Hematopoietic multipotent progenitor cell treated with erythropoietin and hydrocortisone succinate and interleukin-3 and kit ligand, for 4 days (in vitro differentiated cells): ENCODE measurements around the gene RGS16.

ENCODE experiments used
- DNase-seq: peaks from one replicate; pipeline ENCODE4 v3.0.0-alpha.2; 2015

The RGS16 gene, protein sequence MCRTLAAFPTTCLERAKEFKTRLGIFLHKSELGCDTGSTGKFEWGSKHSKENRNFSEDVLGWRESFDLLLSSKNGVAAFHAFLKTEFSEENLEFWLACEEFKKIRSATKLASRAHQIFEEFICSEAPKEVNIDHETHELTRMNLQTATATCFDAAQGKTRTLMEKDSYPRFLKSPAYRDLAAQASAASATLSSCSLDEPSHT

DNA sequence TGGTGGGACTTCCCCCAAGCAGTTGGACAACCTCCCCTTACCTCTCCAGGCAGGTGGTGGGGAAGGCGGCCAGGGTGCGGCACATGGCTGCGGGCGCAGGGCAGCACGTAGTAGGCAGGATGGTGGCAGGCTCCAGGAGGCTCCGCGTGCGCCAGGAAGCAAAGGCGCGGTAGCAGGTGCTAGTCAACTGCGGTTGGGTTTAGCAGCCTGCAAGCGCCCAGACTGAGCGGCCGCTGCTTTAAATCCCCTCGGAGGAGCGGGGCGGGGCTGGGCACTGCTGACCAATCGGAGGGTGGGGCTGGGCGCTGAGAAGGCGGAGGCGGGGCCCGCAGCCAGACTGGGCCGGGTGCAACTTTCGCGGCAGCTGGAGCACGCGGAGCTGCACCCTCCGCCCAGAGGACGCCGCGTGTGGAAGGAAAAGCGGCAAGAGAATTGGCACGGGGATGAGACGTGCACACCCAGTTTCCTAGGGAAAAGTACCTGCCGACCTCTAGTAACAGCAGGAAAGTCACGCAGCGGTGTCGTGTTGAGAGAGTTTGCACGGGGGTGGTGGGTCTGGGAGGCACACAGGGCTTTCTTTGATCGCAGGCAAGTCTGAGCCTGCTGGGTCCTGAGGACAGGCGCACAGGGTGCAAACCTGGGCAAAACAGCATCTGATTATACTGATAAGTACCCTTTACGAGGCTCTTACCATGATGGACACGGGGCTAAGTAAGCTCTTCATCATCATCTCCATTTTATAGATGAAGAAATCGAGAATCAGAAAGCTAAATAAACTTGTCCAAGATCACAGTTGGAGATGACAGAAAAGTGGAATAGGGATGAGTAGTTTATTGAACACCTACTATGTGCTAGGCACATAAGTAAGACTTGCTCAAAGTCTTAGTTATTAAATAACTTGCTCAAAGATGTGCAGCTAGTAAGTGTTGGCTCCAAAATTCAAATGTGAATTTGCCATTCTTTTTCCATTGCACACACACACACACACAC lies at the start of gene RGS16:
Gene RGS16 (minus strand): TSS at position 215 of the 990 bp plus-strand sequence. CDS start 130 bp downstream, at position 85.
- DNase-seq = peak; percentile 97

DNA sequence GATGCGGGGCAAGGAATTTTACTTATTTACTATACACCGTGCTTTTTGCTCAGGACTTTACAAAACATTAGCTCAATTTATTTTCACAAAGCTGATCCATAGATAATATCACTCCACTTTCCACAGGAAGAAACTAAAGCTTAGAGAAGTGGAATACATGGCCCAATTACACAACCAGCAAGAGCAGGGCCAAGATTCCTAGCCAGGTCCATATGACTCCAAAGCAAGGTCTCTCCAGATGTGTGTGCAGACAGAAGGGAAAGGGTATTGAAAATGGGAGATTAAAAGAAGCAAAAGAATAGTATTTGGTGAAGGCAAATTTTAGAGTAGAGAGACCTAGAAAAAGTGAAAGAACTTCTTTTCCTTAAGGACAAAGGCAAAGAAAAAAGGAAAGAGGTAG lies 49.8 kb upstream of the RGS16 start:
- no peak for DNase-seq

GRCh38 chr1:182652933-182653332 lies 48.7 kb upstream of the RGS16 start:
- DNase-seq = no peak

DNA sequence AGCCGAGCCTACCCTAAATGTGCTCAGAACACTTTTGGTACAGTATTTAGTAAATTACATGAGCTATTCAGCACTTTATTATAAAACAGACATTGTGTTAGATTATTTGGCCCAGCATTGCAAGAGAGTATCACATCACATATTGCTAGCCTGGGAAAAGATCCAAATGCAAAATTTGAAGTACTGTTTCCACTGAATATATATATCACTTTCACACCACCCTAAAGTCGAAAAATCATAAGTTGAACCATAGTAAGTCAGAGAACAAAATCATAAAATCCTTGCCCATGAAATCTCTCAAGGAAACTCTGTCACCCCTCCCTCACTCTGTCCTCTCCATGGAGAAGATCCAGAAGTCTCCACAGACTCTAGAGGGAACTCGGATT lies 47.1 kb upstream of the RGS16 start:
- DNase-seq = no peak

DNA sequence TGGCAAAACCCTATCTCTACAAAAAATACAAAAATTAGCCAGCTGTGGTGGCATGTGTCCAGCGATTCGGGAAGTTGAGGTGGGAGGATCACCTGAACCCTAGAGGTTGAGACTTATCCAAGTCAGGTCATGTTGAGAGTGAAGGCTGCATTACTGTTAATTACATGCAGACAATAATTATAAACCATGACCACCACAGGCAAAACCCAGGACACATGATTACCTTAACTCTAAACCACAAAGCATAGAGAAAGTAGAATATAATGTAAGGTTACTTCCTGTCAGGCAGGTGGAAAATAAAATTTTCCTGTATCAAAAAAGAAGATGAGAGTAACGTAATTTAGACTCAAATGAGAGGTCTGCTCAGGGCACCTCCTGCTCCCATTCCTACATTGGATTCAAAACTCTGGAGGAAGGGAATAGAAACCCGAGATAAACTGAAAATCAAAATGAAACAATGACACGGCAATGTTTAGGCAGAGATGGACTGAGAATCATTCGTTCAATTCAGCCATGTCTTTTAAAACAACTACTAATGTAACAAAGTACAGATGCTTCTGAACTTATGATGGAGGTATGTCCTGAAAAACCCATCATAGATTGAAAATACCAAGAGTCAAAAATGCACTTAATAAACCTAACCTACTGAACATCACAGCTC lies 46.6 kb upstream of the RGS16 start:
- DNase-seq = no peak

DNA sequence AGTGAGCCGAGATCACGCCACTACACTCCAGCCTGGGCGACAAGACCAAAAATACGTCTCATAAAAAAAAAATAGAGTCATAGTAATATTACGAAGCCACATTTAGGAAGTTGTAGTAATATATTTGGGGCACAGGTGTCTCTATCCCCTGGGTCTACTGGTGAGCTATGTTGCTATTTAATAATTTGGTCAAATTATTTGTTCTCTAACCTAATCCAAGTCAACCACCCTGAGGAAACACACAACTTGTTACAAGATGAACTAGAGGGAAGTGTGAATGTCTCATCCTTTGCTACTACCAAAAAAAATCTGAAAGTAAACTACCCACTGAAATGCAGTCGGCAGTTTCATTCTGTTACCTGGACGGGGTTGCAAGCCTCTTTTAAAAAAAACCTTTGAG lies 44.9 kb upstream of the RGS16 start:
- no peak for DNase-seq

GRCh38 chr1:182646739-182647138 lies 42.5 kb upstream of the RGS16 start:
- no peak for DNase-seq

- DNase-seq = peak; percentile 49
Measured at GRCh38 chr1:182644886-182645285, 40.7 kb upstream of the RGS16 start.

- no peak for DNase-seq
Measured at GRCh38 chr1:182643699-182644098, 39.5 kb upstream of the RGS16 start.

GRCh38 chr1:182642461-182642860 lies 38.3 kb upstream of the RGS16 start:
- DNase-seq = no peak

DNA sequence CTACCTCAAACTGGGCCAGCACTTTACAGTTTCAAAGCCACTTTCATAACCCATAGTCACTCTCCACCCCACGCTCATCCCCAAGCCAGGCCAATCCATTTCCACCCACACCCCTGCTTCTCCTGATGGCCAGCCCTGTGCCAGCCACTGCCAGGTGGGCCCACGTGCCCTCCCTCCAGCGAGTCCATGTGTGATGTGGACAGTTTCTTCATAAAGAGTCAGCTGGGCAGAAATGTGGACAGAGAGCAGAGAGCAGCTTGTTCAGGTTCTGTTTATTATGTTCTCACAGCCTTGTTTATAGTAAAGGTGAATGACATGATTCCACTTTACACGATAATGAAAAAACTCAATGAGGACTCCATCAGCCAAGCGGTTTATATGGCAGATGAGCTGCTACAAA lies 37.4 kb upstream of the RGS16 start:
- no peak for DNase-seq

GRCh38 chr1:182639330-182639729 lies 35.1 kb upstream of the RGS16 start:
- no peak for DNase-seq

DNA sequence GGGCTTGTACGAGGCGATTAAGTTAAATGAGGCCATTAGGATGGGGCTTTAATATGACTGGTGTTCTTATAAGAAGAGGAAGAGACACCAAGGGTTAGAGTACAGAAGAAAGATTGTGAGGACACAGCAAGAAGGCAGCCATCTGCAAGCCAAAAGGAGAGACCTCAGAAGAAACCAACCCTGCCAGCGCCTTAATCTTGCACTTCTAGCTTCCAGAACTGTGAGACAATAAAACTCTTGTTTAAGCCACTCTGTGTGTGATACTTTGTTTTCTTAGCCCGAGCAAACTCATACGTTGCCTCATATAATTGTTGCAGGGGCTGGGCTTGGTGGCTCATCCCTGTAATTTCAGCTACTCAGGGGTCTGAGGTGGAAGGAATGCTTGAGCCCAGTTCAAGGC lies 33.6 kb upstream of the RGS16 start:
- DNase-seq = no peak

DNA sequence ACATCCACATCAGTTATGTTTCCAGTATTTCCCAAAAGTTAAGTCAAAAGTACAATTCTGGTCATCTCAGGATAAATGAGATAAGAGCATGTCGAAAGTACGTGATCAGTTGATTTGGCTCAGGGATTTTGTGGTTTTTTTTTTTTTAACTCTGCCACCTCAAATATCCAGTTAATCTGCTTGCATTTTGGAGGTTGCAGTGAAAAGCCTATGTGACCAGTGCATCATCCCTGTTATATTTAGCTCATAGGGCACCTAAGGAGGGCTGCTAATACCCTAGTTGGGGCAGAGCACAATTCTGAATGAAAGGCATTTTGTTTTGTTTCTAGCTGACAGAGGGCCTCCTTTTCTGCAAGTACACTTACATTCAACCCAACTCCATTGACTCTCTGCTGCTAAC lies 31.7 kb upstream of the RGS16 start:
- DNase-seq = no peak

GRCh38 chr1:182634306-182635072 lies 30.3 kb upstream of the RGS16 start:
- DNase-seq = no peak

- no peak for DNase-seq
Measured at GRCh38 chr1:182633657-182634281, 29.6 kb upstream of the RGS16 start.

GRCh38 chr1:182633031-182633430 lies 28.8 kb upstream of the RGS16 start:
- no peak for DNase-seq

DNA sequence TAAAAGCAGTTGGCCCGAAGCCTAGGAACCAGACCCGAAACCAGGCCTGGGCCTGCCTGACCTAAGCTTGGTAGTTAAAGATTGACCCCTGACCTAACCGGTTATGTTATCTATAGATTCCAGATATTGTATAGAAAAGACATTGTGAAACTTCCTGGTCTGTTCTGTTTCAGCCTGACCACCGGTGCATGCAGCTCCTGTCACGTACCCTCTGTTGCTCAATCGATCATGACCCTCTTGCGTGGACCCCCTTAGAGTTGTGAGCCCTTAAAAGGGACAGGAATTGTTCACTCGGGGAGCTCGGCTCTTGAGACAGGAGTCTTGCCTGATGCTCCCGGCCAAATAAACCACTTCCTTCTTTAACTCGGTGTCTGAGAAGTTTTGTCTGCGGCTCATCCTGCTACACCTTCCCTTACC lies 28.3 kb upstream of the RGS16 start:
- DNase-seq = peak; percentile 52

DNA sequence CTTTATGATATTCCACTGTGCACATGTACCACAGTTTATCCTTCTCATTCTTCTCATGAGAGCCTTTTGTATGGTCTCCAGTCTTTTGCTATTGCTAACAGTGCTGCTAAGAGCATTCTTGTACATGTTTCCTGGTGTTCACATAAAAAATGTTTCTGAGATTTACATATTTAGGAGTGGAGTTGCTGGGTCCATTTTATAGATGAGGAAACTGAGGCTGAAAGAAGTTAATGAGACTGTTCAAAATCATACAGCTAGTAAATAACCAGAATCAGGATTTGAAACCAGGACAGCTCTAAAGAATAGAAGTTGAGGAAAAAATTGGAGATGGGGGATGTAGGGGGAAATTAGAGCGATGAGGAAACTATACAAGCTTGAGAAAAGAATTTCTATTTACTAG lies 27.8 kb upstream of the RGS16 start:
- no peak for DNase-seq

- DNase-seq = no peak
Measured at GRCh38 chr1:182631053-182631677, 27.0 kb upstream of the RGS16 start.

DNA sequence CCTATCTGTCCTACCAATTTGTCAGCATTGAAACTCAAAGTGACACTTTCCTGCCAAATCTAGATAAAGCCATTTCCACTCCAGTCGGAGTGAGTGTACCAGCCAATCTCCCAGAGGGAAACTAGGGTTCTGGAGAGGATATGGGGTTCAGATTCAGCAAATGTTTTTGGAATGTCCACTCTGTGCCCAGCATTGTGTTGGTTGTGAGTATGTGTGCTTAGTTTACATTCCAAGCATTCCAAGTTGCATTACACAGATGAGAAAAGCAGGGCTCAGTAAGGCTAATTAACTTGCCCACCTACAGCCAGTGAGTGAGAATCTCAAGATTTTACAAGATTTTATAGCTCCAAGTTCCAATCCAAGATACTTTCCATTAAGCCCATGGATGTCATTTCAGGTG lies 26.4 kb upstream of the RGS16 start:
- DNase-seq = no peak
